Measurements from ENCODE around the gene SLC20A1.

The SLC20A1 gene

GRCh38 chr2:112645310-112646101, at the start of gene SLC20A1:
TSS of gene SLC20A1 (plus strand) at chr2:112645939. CDS start at chr2:112646829, 890 bp downstream.
- DNase-seq (ENCODE audit: low read depth) = peak; percentile 94
- H3K4me3 ChIP-seq (ENCODE audit: low read depth, low read length) = peak within 1 kb of the TSS; percentile 80
- TF ChIP-seq CTCF (conservative IDR thresholded peaks at IDR 0.05; ENCODE audit: low read depth, low read length) = peak; percentile 8

- DNase-seq (ENCODE audit: low read depth) = no peak
- no peak for TF ChIP-seq CTCF (conservative IDR thresholded peaks at IDR 0.05; ENCODE audit: low read depth, low read length)
- H3K4me3 ChIP-seq (ENCODE audit: low read depth, low read length) = no peak overlapping the region
Measured at GRCh38 chr2:112597537-112598322, 48.0 kb upstream of the SLC20A1 start.

GRCh38 chr2:112600634-112601033, 45.1 kb upstream of the SLC20A1 start:
- no peak overlapping the region for H3K4me3 ChIP-seq (ENCODE audit: low read depth, low read length)
- no peak for DNase-seq (ENCODE audit: low read depth)
- TF ChIP-seq CTCF (conservative IDR thresholded peaks at IDR 0.05; ENCODE audit: low read depth, low read length) = no peak

GRCh38 chr2:112601754-112602153, 44.0 kb upstream of the SLC20A1 start:
- H3K4me3 ChIP-seq (ENCODE audit: low read depth, low read length) = no peak overlapping the region
- no peak for DNase-seq (ENCODE audit: low read depth)
- no peak for TF ChIP-seq CTCF (conservative IDR thresholded peaks at IDR 0.05; ENCODE audit: low read depth, low read length)

- no peak overlapping the region for H3K4me3 ChIP-seq (ENCODE audit: low read depth, low read length)
- DNase-seq (ENCODE audit: low read depth) = no peak
- no peak for TF ChIP-seq CTCF (conservative IDR thresholded peaks at IDR 0.05; ENCODE audit: low read depth, low read length)
Measured at GRCh38 chr2:112602917-112603316, 42.8 kb upstream of the SLC20A1 start.

- no peak for TF ChIP-seq CTCF (conservative IDR thresholded peaks at IDR 0.05; ENCODE audit: low read depth, low read length)
- no peak overlapping the region for H3K4me3 ChIP-seq (ENCODE audit: low read depth, low read length)
- no peak for DNase-seq (ENCODE audit: low read depth)
Measured at GRCh38 chr2:112603731-112604130, 42.0 kb upstream of the SLC20A1 start.

Measured in choroid plexus epithelial cell (primary cell).